GM19239 (cell line): ENCODE data around the gene OR51M1.
"Not testable (repeated sequence)": the region's sequence is repeated elsewhere in the genome, so short reads cannot be mapped to it uniquely, and the experiment has no call there.

Experiments used
- DNase-seq: peaks from one replicate; pipeline ENCODE4 v3.0.0; 2011; ENCODE audit warnings: low spot score; ENCODE audit not compliant: insufficient read length
- FAIRE-seq: peaks from 2 replicates; lab custom pipeline; 2011; peaks lifted over from hg19 to GRCh38; lab: Jason Lieb, UNC

OR51M1 gene, protein sequence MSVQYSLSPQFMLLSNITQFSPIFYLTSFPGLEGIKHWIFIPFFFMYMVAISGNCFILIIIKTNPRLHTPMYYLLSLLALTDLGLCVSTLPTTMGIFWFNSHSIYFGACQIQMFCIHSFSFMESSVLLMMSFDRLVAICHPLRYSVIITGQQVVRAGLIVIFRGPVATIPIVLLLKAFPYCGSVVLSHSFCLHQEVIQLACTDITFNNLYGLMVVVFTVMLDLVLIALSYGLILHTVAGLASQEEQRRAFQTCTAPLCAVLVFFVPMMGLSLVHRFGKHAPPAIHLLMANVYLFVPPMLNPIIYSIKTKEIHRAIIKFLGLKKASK

GRCh38 chr11:5383576-5383975 lies at the start of gene OR51M1:
TSS of gene OR51M1 (plus strand) at chr11:5383812. CDS start at chr11:5389399, 5,587 bp downstream.
- DNase-seq (no peak), FAIRE-seq (no peak)

- FAIRE-seq (no peak), DNase-seq (no peak)
Observed at GRCh38 chr11:5335170-5335569, 48.4 kb upstream of the OR51M1 start.

DNA sequence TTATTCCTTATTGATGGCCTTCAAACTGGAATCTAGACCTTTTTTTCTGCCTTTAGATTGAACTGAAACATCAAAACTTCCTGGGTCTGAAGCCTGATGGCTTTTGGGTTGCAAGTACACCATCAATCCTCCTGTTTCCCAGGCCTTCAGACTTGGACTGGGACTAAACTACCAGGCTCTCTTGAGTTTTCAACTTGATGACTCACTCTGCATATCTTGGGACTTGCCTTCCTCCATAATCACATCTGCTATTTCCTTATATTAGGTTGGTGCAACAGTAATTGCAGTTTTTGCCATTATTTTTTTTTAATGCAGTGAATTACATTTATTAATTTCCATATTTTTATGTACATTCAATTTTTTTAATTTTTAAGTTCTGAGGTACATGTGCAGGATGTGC lies 47.3 kb upstream of the OR51M1 start:
- FAIRE-seq (no peak), DNase-seq (no peak)

- not testable (repeated sequence) for FAIRE-seq, DNase-seq
Observed at GRCh38 chr11:5337253-5337652, 46.4 kb upstream of the OR51M1 start.

DNA sequence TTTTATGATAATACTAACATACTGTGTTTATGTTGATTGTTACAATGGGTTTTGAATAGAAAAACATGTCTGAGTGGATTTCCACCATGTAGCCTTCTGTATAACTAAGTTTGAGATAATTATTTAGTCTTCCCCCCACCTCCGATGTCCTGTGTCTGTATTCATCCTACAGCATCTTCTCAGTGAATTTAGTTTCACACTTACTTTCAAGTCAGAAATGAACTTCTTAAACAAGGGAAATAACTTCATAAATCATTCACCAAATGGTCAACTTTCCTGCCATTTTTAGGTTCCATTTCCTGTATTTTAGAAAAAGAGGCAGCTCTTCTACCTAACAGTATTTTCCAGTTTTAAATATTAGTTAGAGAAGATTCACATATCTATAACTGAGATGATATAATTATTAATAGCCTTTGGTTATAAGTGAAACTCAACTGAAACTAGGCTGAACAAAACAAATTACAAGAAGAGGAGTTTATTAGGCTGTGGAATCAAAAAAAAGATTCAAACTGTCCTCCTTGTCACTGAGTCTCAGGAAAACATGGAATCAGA lies 43.8 kb upstream of the OR51M1 start:
- FAIRE-seq: peak; percentile 73

GRCh38 chr11:5343474-5344335 lies 39.9 kb upstream of the OR51M1 start, which contains the start of gene OR51B5:
TSS of gene OR51B5 (minus strand) at chr11:5343524. CDS start at chr11:5343524, 0 bp downstream.
- no peak for DNase-seq
- peak; percentile 18 for FAIRE-seq

More for the DNA sequence above, 43.8 kb upstream of the OR51M1 start:
- DNase-seq: peak; percentile 2

DNA sequence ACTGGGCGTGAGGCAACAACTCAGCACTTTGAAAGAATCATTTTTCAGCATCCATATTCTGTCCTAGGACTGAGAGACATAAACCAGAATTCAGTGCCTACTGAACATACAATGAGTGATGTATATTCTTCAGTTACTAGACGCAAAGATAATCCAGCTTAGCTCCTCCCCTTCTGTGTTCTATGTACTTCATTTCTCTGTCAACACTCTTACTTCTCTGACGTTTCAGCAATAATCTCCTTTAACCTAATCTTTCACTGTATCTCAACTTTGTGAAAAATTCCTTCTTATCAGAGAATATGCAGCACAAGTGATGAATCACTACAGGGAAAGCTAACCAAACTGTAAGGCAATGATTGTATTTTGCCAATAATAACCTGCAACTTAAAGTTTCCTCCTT lies 37.8 kb upstream of the OR51M1 start:
- FAIRE-seq: no peak
- no peak for DNase-seq

- FAIRE-seq: no peak
- no peak for DNase-seq
Observed at GRCh38 chr11:5348551-5349194, 34.9 kb upstream of the OR51M1 start.

GRCh38 chr11:5349550-5349949 lies 34.1 kb upstream of the OR51M1 start:
- DNase-seq: no peak
- no peak for FAIRE-seq

GRCh38 chr11:5351208-5351607 lies 32.4 kb upstream of the OR51M1 start, which contains the start of gene OR51B6:
TSS of gene OR51B6 (plus strand) at chr11:5351508. CDS start at chr11:5351508, 0 bp downstream.
- FAIRE-seq: no peak

DNA sequence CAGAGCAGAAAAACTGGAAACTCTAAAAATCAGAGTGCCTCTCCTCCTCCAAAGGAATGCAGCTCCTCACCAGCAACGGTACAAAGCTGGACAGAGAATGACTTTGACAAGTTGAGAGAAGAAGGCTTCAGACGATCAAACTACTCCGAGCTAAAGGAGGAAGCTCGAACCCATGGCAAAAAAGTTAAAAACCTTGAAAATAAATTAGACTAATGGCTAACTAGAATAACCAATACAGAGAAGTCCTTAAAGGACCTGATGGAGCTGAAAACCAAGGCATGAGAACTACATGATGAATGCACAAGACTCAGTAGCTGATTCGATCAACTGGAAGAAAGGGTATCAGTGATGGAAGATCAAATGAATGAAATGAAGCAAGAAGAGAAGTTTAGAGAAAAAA lies 27.6 kb upstream of the OR51M1 start:
- DNase-seq, FAIRE-seq: not testable (repeated sequence)

More at GRCh38 chr11:5351208-5351607, 32.4 kb upstream of the OR51M1 start, which contains the start of gene OR51B6:
- no peak for DNase-seq

- FAIRE-seq: no peak
- no peak for DNase-seq
Observed at GRCh38 chr11:5362017-5362625, 21.5 kb upstream of the OR51M1 start.

- FAIRE-seq (no peak), DNase-seq (no peak)
Observed at GRCh38 chr11:5363679-5364078, 19.9 kb upstream of the OR51M1 start.

- FAIRE-seq: no peak
- no peak for DNase-seq
Observed at GRCh38 chr11:5364214-5364613, 19.4 kb upstream of the OR51M1 start.

DNA sequence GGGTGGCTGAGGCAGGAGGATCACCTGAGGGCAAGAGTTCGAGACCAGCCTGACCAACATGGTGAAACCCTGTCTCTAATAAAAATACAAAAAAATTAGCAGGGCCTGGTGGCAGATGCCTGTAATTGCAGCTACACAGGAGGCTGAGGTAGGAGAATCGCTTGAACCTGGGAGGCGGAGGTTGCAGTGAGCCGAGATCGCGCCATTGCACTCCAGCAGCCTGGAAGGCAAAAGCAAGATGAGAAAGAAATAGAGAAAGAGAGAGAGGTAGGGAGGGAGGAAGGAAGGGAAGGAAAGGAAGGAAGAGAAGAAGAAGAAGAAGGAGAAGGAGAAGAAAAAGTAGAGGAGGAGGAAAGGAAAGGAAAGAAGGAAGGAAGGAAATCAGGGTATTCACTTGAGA lies 17.2 kb upstream of the OR51M1 start:
- FAIRE-seq, DNase-seq: not testable (repeated sequence)

DNA sequence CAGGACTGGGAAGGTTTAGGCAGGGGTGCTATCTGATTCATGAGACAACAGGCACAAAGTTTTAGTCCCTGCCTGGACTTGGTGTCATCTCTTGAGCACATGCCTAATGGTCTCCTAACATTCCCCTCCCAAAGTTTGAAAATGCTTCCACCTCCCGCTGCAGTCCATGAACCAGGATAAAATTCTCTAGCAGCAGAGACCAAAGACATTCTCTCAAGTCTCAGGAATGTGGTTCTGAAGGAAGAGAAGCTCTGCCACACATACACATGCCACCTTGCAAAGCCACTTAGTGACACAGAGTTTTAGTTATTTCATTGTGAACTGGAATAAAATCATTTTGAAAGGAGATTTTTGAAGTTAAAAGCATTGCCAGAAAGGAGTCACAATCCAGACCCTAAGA lies 16.8 kb upstream of the OR51M1 start:
- FAIRE-seq (peak; percentile 47), DNase-seq (no peak)

DNA sequence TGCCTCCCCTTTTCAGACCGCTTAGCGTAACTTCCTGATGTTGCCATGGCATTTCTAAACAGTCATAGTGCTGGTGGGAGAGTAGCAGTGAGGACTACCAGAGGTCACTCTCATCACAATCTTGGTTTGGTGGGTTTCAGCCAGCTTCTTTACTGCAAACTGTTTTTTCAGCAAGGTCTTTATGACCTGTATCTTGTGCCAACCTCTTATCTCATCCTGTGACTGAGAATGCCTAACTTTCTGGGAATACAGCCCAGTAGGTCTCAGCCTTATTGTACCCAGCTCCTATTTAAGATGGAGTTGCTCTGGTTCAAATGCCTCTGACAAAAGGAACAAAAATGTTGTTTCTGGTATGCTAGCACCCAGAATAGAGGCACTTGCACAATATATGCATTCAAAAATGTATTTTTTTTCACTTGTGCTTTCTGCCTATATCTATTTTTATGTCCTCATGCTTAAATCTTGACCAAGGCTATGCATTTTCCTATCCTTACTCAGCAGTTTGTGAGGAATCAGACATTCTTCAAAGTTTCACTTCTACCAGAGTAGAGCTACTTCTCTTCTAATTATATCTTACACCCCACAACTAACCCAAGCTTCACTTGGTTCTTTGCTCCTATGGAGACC lies 16.1 kb upstream of the OR51M1 start:
- FAIRE-seq (no peak), DNase-seq (no peak)

DNA sequence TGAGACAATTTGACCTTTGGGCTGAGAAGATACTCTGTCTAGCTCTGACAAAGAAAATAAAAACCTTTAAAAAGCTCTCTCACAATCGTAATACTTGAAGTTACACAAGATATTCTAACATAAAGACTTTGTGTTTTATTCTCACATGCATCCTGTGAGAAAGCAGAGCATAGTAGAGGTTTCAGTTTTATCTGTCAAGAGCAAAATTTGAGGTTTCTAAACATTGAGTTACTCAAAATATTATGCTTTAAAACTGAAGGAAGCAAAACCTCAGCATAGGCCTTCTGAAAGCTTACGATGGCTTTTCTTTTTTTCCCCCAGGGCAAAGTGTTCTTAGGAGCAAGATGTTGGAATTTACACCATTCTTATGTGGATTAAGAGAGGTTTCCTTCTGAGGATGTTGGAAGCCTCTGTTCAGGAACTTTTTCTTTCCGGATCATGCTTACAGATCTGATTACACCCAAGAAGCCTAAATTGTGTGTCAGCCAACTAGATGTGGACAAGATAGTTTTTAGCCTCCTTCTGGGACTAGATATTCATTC lies 15.0 kb upstream of the OR51M1 start:
- DNase-seq (no peak), FAIRE-seq (peak; percentile 84)

DNA sequence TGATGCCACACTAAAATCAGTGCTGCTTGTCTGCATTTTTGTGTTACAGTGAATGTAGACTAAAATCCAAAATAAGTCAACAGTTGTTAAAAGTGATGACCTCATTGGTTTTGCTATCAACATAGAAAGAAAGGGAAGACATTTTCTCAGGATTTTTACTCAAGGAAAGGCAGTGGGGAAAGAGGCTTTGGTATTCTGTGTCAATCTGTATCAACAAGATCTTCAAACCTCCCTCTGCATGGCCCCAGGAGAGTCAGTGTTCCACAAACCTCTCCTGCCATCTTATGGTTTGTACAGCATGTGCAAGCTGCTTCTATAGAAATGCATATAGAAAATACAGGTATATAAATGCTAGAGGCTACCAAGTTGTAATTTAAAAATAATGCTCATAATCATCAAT lies 13.8 kb upstream of the OR51M1 start:
- FAIRE-seq (peak; percentile 90), DNase-seq (peak; percentile 27)
